ENCODE results near the gene SLC22A13.

Gene SLC22A13

DNA sequence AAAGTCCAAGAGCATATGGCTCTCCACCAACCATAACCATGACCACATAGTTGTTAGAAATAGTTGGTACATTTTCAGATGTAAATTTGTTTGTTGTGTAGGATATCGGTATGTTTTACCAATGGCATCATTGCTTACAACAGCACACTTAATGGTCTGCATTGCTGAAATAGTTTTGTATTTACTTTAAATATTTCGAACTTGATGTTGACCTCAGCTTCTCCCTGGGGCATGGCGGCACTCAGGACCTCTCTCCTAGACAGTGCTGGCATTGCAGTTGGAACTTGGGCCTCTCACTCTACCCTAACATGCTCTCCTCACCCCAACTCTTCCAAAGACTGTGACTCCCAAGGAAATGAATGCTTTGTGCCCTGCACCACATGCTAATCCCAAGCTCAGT is 5.0 kb downstream of the SLC22A13 start (continued):
- no peak for TF ChIP-seq CREB5 (CRISPR knock-in tag; IDR thresholded peaks at IDR 0.05; ENCODE audit: low read depth)
- TF ChIP-seq ESRRG (CRISPR knock-in tag; IDR thresholded peaks at IDR 0.05) = no peak
- no peak for TF ChIP-seq PPARA (CRISPR knock-in tag; IDR thresholded peaks at IDR 0.05; ENCODE audit: borderline replicate concordance)
- no peak for TF ChIP-seq TOX (CRISPR knock-in tag; IDR thresholded peaks at IDR 0.05; ENCODE audit: borderline replicate concordance)
- no peak for TF ChIP-seq ZFP3 (CRISPR knock-in tag; IDR thresholded peaks at IDR 0.05)
- no peak for TF ChIP-seq SNAI2 (CRISPR knock-in tag; IDR thresholded peaks at IDR 0.05)
- TF ChIP-seq, protein P1, sequence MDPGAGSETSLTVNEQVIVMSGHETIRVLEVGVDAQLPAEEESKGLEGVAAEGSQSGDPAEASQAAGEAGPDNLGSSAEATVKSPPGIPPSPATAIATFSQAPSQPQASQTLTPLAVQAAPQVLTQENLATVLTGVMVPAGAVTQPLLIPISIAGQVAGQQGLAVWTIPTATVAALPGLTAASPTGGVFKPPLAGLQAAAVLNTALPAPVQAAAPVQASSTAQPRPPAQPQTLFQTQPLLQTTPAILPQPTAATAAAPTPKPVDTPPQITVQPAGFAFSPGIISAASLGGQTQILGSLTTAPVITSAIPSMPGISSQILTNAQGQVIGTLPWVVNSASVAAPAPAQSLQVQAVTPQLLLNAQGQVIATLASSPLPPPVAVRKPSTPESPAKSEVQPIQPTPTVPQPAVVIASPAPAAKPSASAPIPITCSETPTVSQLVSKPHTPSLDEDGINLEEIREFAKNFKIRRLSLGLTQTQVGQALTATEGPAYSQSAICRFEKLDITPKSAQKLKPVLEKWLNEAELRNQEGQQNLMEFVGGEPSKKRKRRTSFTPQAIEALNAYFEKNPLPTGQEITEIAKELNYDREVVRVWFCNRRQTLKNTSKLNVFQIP (CRISPR knock-in tag; IDR thresholded peaks at IDR 0.05; ENCODE audit: borderline replicate concordance, low read depth) = no peak
- TF ChIP-seq TCF4 (CRISPR knock-in tag; IDR thresholded peaks at IDR 0.05; ENCODE audit: borderline replicate concordance) = no peak
- TF ChIP-seq, protein P2, sequence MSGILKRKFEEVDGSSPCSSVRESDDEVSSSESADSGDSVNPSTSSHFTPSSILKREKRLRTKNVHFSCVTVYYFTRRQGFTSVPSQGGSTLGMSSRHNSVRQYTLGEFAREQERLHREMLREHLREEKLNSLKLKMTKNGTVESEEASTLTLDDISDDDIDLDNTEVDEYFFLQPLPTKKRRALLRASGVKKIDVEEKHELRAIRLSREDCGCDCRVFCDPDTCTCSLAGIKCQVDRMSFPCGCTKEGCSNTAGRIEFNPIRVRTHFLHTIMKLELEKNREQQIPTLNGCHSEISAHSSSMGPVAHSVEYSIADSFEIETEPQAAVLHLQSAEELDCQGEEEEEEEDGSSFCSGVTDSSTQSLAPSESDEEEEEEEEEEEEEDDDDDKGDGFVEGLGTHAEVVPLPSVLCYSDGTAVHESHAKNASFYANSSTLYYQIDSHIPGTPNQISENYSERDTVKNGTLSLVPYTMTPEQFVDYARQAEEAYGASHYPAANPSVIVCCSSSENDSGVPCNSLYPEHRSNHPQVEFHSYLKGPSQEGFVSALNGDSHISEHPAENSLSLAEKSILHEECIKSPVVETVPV (CRISPR knock-in tag; IDR thresholded peaks at IDR 0.05) = no peak

GRCh38 chr3:38271553-38271952 is 5.9 kb downstream of the SLC22A13 start:
- TF ChIP-seq ZNF70 (CRISPR knock-in tag; IDR thresholded peaks at IDR 0.05) (no peak), ESRRG (CRISPR knock-in tag; IDR thresholded peaks at IDR 0.05) (no peak), ZFP30 (CRISPR knock-in tag; IDR thresholded peaks at IDR 0.05) (no peak), ZNF565 (CRISPR knock-in tag; conservative IDR thresholded peaks at IDR 0.05; ENCODE audit: low read depth) (no peak), PPARA (CRISPR knock-in tag; IDR thresholded peaks at IDR 0.05; ENCODE audit: borderline replicate concordance) (no peak), ARNTL (CRISPR knock-in tag; IDR thresholded peaks at IDR 0.05; ENCODE audit: borderline replicate concordance, low read depth) (no peak), ZNF8 (CRISPR knock-in tag; IDR thresholded peaks at IDR 0.05) (no peak), RARB (CRISPR knock-in tag; IDR thresholded peaks at IDR 0.05) (no peak), ISL1 (CRISPR knock-in tag; IDR thresholded peaks at IDR 0.05) (no peak), BACH2 (CRISPR knock-in tag; IDR thresholded peaks at IDR 0.05; ENCODE audit: borderline replicate concordance) (no peak), ZFP3 (CRISPR knock-in tag; IDR thresholded peaks at IDR 0.05) (no peak)
- TF ChIP-seq, protein P2 (CRISPR knock-in tag; IDR thresholded peaks at IDR 0.05) = no peak
- TF ChIP-seq, protein P3, sequence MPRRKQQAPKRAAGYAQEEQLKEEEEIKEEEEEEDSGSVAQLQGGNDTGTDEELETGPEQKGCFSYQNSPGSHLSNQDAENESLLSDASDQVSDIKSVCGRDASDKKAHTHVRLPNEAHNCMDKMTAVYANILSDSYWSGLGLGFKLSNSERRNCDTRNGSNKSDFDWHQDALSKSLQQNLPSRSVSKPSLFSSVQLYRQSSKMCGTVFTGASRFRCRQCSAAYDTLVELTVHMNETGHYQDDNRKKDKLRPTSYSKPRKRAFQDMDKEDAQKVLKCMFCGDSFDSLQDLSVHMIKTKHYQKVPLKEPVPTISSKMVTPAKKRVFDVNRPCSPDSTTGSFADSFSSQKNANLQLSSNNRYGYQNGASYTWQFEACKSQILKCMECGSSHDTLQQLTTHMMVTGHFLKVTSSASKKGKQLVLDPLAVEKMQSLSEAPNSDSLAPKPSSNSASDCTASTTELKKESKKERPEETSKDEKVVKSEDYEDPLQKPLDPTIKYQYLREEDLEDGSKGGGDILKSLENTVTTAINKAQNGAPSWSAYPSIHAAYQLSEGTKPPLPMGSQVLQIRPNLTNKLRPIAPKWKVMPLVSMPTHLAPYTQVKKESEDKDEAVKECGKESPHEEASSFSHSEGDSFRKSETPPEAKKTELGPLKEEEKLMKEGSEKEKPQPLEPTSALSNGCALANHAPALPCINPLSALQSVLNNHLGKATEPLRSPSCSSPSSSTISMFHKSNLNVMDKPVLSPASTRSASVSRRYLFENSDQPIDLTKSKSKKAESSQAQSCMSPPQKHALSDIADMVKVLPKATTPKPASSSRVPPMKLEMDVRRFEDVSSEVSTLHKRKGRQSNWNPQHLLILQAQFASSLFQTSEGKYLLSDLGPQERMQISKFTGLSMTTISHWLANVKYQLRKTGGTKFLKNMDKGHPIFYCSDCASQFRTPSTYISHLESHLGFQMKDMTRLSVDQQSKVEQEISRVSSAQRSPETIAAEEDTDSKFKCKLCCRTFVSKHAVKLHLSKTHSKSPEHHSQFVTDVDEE (CRISPR knock-in tag; IDR thresholded peaks at IDR 0.05) = no peak
- ATAC-seq = no peak

DNA sequence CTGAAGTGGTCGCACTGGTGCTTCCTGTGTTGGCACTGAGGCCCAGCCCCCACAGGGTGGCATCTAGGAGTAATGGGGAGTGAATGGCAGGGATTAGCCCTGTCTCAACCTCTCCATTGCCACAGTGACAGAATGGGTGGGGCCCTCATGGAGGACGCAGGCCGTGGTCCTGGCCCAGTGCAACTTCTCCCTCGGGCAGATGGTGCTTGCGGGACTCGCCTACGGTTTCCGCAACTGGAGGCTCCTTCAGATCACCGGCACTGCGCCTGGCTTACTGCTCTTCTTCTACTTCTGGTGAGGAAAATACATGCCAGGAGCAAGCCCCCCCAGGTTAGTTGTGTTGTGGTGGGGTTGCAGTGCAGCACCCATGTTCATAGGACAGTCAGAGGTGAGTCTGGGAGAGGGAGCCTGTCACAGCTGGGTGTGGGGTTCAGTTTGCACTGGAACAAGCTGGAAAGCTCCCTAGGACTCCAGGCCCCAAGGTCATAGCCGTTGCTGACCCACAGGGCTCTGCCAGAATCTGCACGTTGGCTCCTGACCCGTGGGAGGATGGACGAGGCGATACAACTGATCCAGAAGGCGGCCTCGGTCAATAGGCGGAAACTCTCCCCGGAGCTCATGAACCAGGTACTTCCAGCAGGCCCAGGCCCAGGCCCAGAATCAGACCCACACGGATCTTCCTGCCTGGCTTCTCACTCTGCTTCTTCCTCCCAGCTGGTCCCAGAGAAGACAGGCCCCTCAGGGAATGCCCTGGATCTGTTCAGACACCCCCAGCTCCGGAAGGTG is 9.4 kb downstream of the SLC22A13 start:
- no peak for ATAC-seq
- no peak for TF ChIP-seq OSR1 (CRISPR knock-in tag; IDR thresholded peaks at IDR 0.05)

GRCh38 chr3:38275658-38276057 is 10.0 kb downstream of the SLC22A13 start:
- no peak for TF ChIP-seq ZC3H10 (CRISPR knock-in tag; IDR thresholded peaks at IDR 0.05)
- no peak for TF ChIP-seq ARNTL (CRISPR knock-in tag; IDR thresholded peaks at IDR 0.05; ENCODE audit: borderline replicate concordance, low read depth)
- TF ChIP-seq CSDC2 (CRISPR knock-in tag; IDR thresholded peaks at IDR 0.05) = no peak
- no peak for TF ChIP-seq PPARA (CRISPR knock-in tag; IDR thresholded peaks at IDR 0.05; ENCODE audit: borderline replicate concordance)
- TF ChIP-seq GLIS3 (CRISPR knock-in tag; IDR thresholded peaks at IDR 0.05) = no peak
- TF ChIP-seq, protein P2 (CRISPR knock-in tag; IDR thresholded peaks at IDR 0.05) = no peak
- no peak for TF ChIP-seq BACH2 (CRISPR knock-in tag; IDR thresholded peaks at IDR 0.05; ENCODE audit: borderline replicate concordance)
- no peak for ATAC-seq
